NCI-H526 treated with DMSO at 0.1 percent for 48 hours (cell line): ENCODE results near the gene GTF2H2C.
"Not testable (repeated sequence)": the region's sequence is repeated elsewhere in the genome, so short reads cannot be mapped to it uniquely, and the experiment has no call there.

ENCODE experiments used
- DNase-seq: peaks from one replicate; lab custom pipeline; 2025; lab: John Stamatoyannopoulos, UW

GTF2H2C gene

GRCh38 chr5:69566172-69566571, 6.2 kb downstream of the GTF2H2C start:
- DNase-seq, result not testable (repeated sequence)

GRCh38 chr5:69568072-69568471, 8.1 kb downstream of the GTF2H2C start:
- not testable (repeated sequence) for DNase-seq

- not testable (repeated sequence) for DNase-seq
Observed at GRCh38 chr5:69583356-69583755, 23.4 kb downstream of the GTF2H2C start.

GRCh38 chr5:69596114-69596840, 36.3 kb downstream of the GTF2H2C start:
- DNase-seq, result not testable (repeated sequence)

- not testable (repeated sequence) for DNase-seq
Observed at GRCh38 chr5:69601947-69602346, 42.0 kb downstream of the GTF2H2C start.

- DNase-seq, result not testable (repeated sequence)
Observed at GRCh38 chr5:69606839-69607238, 46.8 kb downstream of the GTF2H2C start.

- not testable (repeated sequence) for DNase-seq
Observed at GRCh38 chr5:69607750-69608149, 47.8 kb downstream of the GTF2H2C start.

GRCh38 chr5:69608861-69609496, 49.0 kb downstream of the GTF2H2C start:
- DNase-seq, result not testable (repeated sequence)

- not testable (repeated sequence) for DNase-seq
Observed at GRCh38 chr5:69614843-69615242, 54.9 kb downstream of the GTF2H2C start.

GRCh38 chr5:69631879-69632278, 71.9 kb downstream of the GTF2H2C start:
- DNase-seq, result not testable (repeated sequence)
